HepG2 (cell line): ENCODE results near the gene RNASE13. TPM values are rescaled to one million over a fixed set of nuclear protein-coding genes. Genes with fewer than 3 reads are reported as not detected.

Experiments
- ARNTL ChIP-seq: sonication (generic); formaldehyde crosslinking; IDR thresholded peaks from 2 replicates; pipeline ENCODE4 v1.4.0; 2020; ENCODE audit warnings: mild to moderate bottlenecking, missing genetic modification reagents
- CCDC6 ChIP-seq: sonication (generic); formaldehyde crosslinking; IDR thresholded peaks from 2 replicates; pipeline ENCODE4 v1.8.1; 2022; ENCODE audit warnings: mild to moderate bottlenecking, missing genetic modification reagents, moderate library complexity
- CHD2 ChIP-seq: IDR thresholded peaks from 2 replicates; pipeline ENCODE4 v1.6.1; 2011; ENCODE audit warnings: low read depth, low read length, improper control_type of control experiment
- EHMT2 ChIP-seq: fragments of 200-600 bp; sonication (generic); IDR thresholded peaks from 2 replicates; pipeline ENCODE4 v1.7.0; 2017; ENCODE audit warnings: antibody characterized with exemption, low read depth, low read length, borderline replicate concordance
- KDM6A ChIP-seq: IDR thresholded peaks from 2 replicates; pipeline ENCODE4 v1.6.1; 2016; ENCODE audit warnings: low read depth
- NBN ChIP-seq: fragments of 450-650 bp; conservative IDR thresholded peaks from 2 replicates; pipeline ENCODE4 v1.6.1; 2017
- NCOA5 ChIP-seq: sonication (generic); formaldehyde crosslinking; IDR thresholded peaks from 2 replicates; pipeline ENCODE4 v1.4.0; 2020; ENCODE audit warnings: missing genetic modification reagents
- NFE2L2 ChIP-seq: fragments of 150-350 bp; IDR thresholded peaks from 2 replicates; pipeline ENCODE4 v1.6.1; 2014; ENCODE audit warnings: low read length
- RCOR2 ChIP-seq: IDR thresholded peaks from 2 replicates; pipeline ENCODE4 v1.6.1; 2016; ENCODE audit warnings: missing biosample characterization, missing genetic modification reagents
- SIX4 ChIP-seq: sonication (generic); formaldehyde crosslinking; IDR thresholded peaks from 2 replicates; pipeline ENCODE4 v1.4.0; 2020; ENCODE audit warnings: missing genetic modification reagents
- SRSF1 ChIP-seq: fragments of 200-400 bp; formaldehyde crosslinking; optimal IDR thresholded peaks from 2 replicates; pipeline ENCODE3; 2017; ENCODE audit warnings: mild to moderate bottlenecking, low read depth, low read length, moderate library complexity
- SRY ChIP-seq: sonication (generic); formaldehyde crosslinking; IDR thresholded peaks from 2 replicates; pipeline ENCODE4 v1.8.0; 2022; ENCODE audit warnings: mild to moderate bottlenecking, missing genetic modification reagents
- TEAD3 ChIP-seq: optimal IDR thresholded peaks from 2 replicates; pipeline ENCODE3; 2016; ENCODE audit warnings: borderline replicate concordance
- XBP1 ChIP-seq: sonication (generic); formaldehyde crosslinking; IDR thresholded peaks from 2 replicates; pipeline ENCODE4 v1.5.0; 2020; ENCODE audit warnings: missing genetic modification reagents
- ZBTB1 ChIP-seq: sonication (generic); formaldehyde crosslinking; IDR thresholded peaks from 2 replicates; pipeline ENCODE4 v1.4.0; 2020; ENCODE audit warnings: missing genetic modification reagents, borderline replicate concordance
- ZFP1 ChIP-seq: IDR thresholded peaks from 2 replicates; pipeline ENCODE4 v1.6.1; 2016
- ZFP82 ChIP-seq: sonication (generic); formaldehyde crosslinking; IDR thresholded peaks from 2 replicates; pipeline ENCODE4 v1.5.1; 2020; ENCODE audit warnings: mild to moderate bottlenecking, missing genetic modification reagents, borderline replicate concordance
- ZFX ChIP-seq: sonication (generic); formaldehyde crosslinking; IDR thresholded peaks from 2 replicates; pipeline ENCODE4 v1.4.0; 2020; ENCODE audit warnings: mild to moderate bottlenecking, low read depth, missing genetic modification reagents, moderate library complexity
- ZMYM4 ChIP-seq: sonication (generic); formaldehyde crosslinking; IDR thresholded peaks from 2 replicates; pipeline ENCODE4 v1.8.1; 2023; ENCODE audit warnings: mild to moderate bottlenecking, missing genetic modification reagents
- ZNF20 ChIP-seq: sonication (generic); formaldehyde crosslinking; IDR thresholded peaks from 2 replicates; pipeline ENCODE4 v1.4.0; 2020; ENCODE audit warnings: mild to moderate bottlenecking, moderate library complexity, missing genetic modification reagents
- ZNF232 ChIP-seq: sonication (generic); formaldehyde crosslinking; IDR thresholded peaks from 2 replicates; pipeline ENCODE4 v1.4.0; 2020; ENCODE audit warnings: missing genetic modification reagents, borderline replicate concordance
- ZNF598 ChIP-seq: sonication (generic); formaldehyde crosslinking; IDR thresholded peaks from 2 replicates; pipeline ENCODE4 v1.5.1; 2020; ENCODE audit warnings: mild to moderate bottlenecking, missing genetic modification reagents, borderline replicate concordance
- polyA plus RNA-seq, 8 experiments: library from polyadenylated mRNA; depleted of rRNA in 3 of 8; stranded (reverse) in 7 of 8; unstranded in 1 of 8; fragments of >200 nt; fragmentation: Illumina TruSeq in 4 of 8; extraction: Trizol in 4 of 8; gene quantifications; 2 replicates each; pipeline versions ENCODE4 v1.2.1 to v1.2.3, GENCODE V29; 2011 to 2016; ENCODE audit warnings: low read depth in 4 of 8, missing spikeins in 1 of 8, mixed read lengths in 1 of 8; ENCODE audit not compliant: insufficient read depth in 1 of 8
- total RNA-seq, 5 experiments: library from RNA; depleted of rRNA; stranded (reverse); fragments of >200 nt; fragmentation: Illumina TruSeq; extraction: Trizol; gene quantifications; 2 replicates each; pipeline ENCODE4 v1.2.3, GENCODE V29; 2016; ENCODE audit warnings: low read depth in 1 of 5
- TF ChIP-seq, protein P1 (sequence below): sonication (generic); formaldehyde crosslinking; IDR thresholded peaks from 2 replicates; pipeline ENCODE4 v1.5.1; 2020; ENCODE audit warnings: mild to moderate bottlenecking, missing genetic modification reagents, moderate library complexity
- TF ChIP-seq, protein P2 (sequence below): IDR thresholded peaks from 2 replicates; pipeline ENCODE4 v1.6.1; 2016; ENCODE audit warnings: missing genetic modification reagents, missing compliant biosample characterization
- TF ChIP-seq, protein P3 (sequence below): sonication (generic); formaldehyde crosslinking; IDR thresholded peaks from 2 replicates; pipeline ENCODE4 v1.4.0; 2020; ENCODE audit warnings: mild to moderate bottlenecking, missing genetic modification reagents
- TF ChIP-seq, protein P4 (sequence below): sonication (generic); formaldehyde crosslinking; conservative IDR thresholded peaks from 2 replicates; pipeline ENCODE4 v1.4.0; 2020; ENCODE audit warnings: missing genetic modification reagents
- TF ChIP-seq, protein P5 (sequence below): IDR thresholded peaks from 2 replicates; pipeline ENCODE4 v1.6.1; 2016; ENCODE audit warnings: missing biosample characterization, missing genetic modification reagents, low read depth

Gene RNASE13
- total and polyA plus RNA-seq, 2 of the 13 experiments (the other 11 are each of a cell fraction or from before 2014, with no cell fraction given), result 1.0 TPM; not detected in 1

DNA sequence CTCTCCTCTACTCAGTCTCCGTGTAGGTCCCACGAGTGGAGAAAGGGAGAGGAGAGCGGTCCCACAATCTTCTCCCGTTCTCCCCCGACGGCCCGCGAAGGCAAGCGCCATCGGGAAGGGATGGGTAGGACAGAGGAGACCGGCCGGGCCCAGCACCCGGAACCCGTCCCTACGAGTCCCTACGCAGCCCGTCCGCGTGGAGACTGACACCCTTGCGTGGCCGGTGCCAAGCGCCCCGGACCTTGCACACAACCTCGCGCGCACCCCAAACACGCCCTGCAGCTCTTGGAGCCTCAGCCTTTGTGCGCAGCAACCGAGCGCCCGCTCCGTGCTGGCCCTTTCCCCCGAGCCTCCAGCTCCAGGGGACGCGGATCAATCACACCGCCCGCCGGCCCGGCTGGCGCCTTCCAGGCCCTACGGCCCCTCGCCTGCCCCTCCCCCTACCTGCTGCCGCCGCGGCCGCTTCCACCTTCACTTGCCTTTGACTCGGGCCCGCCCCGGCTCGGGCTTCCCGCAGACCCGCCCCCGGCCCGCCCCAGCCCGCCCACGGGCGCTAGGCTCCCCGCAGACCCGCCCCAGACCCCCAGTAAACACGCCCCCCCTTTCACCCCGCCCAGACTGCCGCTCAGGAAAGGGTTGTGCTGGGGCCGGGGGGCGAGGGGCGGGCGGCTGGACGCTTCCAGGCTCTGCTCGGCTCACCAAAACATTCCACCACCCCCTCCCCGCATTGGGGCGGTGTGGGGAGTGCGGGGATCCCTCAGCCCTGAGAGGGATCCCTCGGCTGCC, 9.8 kb downstream of the RNASE13 start, which contains the start of gene NDRG2 (continued):
- TF ChIP-seq ZFP1 (CRISPR knock-in tag), result no peak
- TF ChIP-seq CCDC6 (CRISPR knock-in tag), result no peak
- no peak for TF ChIP-seq XBP1 (CRISPR knock-in tag)
- TF ChIP-seq ZMYM4 (CRISPR knock-in tag), result no peak; the same call in 1 of the 2 replicates
- TF ChIP-seq, protein P1, sequence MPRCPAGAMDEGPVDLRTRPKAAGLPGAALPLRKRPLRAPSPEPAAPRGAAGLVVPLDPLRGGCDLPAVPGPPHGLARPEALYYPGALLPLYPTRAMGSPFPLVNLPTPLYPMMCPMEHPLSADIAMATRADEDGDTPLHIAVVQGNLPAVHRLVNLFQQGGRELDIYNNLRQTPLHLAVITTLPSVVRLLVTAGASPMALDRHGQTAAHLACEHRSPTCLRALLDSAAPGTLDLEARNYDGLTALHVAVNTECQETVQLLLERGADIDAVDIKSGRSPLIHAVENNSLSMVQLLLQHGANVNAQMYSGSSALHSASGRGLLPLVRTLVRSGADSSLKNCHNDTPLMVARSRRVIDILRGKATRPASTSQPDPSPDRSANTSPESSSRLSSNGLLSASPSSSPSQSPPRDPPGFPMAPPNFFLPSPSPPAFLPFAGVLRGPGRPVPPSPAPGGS (CRISPR knock-in tag), result no peak
- TF ChIP-seq RCOR2 (CRISPR knock-in tag), result no peak
- no peak for TF ChIP-seq NBN
- TF ChIP-seq NFE2L2, result no peak
- TF ChIP-seq KDM6A (CRISPR knock-in tag), result no peak
- no peak for TF ChIP-seq SRSF1
- peak; percentile 88 for TF ChIP-seq ZFX (CRISPR knock-in tag)
- TF ChIP-seq, protein P2, sequence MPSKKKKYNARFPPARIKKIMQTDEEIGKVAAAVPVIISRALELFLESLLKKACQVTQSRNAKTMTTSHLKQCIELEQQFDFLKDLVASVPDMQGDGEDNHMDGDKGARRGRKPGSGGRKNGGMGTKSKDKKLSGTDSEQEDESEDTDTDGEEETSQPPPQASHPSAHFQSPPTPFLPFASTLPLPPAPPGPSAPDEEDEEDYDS (CRISPR knock-in tag), result no peak; the same call in 1 of the 2 replicates
- 0 out of 2 replicates have a peak, but pooled peaks have one; percentile 20 for TF ChIP-seq SIX4 (CRISPR knock-in tag)
- TF ChIP-seq, protein P3, sequence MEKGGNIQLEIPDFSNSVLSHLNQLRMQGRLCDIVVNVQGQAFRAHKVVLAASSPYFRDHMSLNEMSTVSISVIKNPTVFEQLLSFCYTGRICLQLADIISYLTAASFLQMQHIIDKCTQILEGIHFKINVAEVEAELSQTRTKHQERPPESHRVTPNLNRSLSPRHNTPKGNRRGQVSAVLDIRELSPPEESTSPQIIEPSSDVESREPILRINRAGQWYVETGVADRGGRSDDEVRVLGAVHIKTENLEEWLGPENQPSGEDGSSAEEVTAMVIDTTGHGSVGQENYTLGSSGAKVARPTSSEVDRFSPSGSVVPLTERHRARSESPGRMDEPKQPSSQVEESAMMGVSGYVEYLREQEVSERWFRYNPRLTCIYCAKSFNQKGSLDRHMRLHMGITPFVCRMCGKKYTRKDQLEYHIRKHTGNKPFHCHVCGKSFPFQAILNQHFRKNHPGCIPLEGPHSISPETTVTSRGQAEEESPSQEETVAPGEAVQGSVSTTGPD, result no peak
- 0 out of 2 replicates have a peak, but pooled peaks have one; percentile 26 for TF ChIP-seq ZNF20 (CRISPR knock-in tag)
- TF ChIP-seq, protein P4, sequence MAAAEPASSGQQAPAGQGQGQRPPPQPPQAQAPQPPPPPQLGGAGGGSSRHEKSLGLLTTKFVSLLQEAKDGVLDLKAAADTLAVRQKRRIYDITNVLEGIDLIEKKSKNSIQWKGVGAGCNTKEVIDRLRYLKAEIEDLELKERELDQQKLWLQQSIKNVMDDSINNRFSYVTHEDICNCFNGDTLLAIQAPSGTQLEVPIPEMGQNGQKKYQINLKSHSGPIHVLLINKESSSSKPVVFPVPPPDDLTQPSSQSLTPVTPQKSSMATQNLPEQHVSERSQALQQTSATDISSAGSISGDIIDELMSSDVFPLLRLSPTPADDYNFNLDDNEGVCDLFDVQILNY (CRISPR knock-in tag), result peak; percentile 79
- TF ChIP-seq CHD2, result peak; percentile 59; the same call in 1 of the 2 replicates
- TF ChIP-seq, protein P5, sequence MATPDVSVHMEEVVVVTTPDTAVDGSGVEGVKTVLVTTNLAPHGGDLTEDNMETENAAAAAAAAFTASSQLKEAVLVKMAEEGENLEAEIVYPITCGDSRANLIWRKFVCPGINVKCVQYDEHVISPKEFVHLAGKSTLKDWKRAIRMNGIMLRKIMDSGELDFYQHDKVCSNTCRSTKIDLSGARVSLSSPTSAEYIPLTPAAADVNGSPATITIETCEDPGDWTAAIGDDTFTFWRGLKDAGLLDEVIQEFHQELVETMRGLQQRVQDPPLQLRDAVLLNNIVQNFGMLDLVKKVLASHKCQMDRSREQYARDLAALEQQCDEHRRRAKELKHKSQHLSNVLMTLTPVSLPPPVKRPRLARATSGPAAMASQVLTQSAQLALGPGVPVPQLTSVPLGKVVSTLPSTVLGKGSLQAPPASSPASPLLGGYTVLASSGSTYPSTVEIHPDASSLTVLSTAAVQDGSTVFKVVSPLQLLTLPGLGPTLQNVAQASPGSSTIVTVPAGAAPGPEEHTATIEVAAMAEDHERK (CRISPR knock-in tag), result no peak
- TF ChIP-seq ARNTL, result no peak
- no peak for TF ChIP-seq ZNF598
- TF ChIP-seq ZFP82 (CRISPR knock-in tag), result no peak
- no peak for TF ChIP-seq EHMT2
- peak; percentile 72; the same call in 1 of the 2 replicates for TF ChIP-seq SRY (CRISPR knock-in tag)
- no peak for TF ChIP-seq NCOA5 (CRISPR knock-in tag)
- no peak for TF ChIP-seq TEAD3
- TF ChIP-seq ZNF232 (CRISPR knock-in tag), result peak; percentile 72; the same call in 1 of the 2 replicates
- TF ChIP-seq ZBTB1 (CRISPR knock-in tag), result no peak
